GM19467 (cell line): ENCODE measurements around the gene PPFIA4.
"Not testable (repeated sequence)": the region's sequence is repeated elsewhere in the genome, so short reads cannot be mapped to it uniquely, and the experiment has no call there.

Experiments used
- ATAC-seq: cut with Tn5 transposase; IDR thresholded peaks from one replicate; pipeline ENCODE4 v1.9.1; 2021; ENCODE audit warnings: mild to moderate bottlenecking, moderate library complexity; ENCODE audit not compliant: unreplicated experiment

The PPFIA4 gene

GRCh38 chr1:203026031-203026665, at the start of gene PPFIA4:
TSS of gene PPFIA4 (plus strand) at chr1:203026491. CDS start at chr1:203039009, 12,518 bp downstream.
- peak; percentile 68 for ATAC-seq

DNA sequence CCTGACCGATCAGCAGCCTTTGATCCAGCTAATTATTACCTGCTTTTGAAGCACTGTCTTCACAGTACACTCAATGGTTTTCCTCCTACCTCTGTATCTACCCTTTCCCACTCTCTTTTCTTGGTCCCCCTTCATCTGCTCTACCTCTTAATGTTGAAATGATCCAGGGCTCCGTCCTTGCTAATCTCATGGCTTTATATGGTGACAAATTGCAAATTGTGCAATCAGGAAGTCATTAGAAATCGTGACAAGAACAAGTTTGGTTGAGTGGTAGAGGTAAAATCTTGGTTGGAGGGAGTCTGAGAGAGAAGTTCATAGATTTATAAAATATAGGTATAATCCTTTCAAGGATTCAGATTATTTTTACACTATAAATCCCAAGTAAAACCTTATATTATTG, 49.7 kb upstream of the PPFIA4 start:
- ATAC-seq = no peak

DNA sequence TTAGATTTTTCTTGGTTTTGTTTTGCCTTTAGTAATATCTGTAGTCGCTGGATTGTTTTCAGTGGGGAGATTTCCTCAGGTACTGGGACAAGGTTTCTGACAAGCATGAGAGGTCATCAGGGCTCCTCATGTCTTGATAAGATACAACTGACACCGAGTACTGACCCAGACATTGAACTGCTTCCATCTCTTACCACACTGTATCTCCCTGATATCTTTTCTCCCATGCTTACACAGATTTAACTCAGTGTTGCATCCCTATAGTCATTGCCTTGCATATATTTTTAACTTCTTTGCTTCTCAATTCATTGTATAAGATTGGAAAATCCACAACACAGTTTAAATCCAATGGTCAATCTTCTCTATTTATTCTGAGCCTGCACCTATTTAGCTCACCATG, 46.8 kb upstream of the PPFIA4 start:
- ATAC-seq = no peak

DNA sequence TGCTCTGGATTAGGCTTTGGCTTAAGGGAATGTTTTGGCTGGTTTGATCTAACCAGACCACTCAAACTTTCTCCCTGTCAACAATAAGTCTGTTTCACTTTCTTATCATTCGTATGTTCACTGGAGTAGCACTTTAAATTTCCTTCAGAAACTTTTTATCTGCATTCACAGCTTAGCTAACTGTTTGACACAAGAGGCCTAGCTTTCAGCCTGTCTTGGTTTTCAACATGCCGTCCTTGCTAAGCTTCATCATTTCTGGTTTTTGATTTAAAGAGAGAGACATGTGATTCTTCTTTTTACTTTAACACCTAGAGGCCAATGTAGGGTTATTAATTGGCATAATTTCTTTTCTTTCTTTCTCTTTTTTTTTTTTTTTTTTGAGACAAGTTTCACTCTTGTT, 44.4 kb upstream of the PPFIA4 start:
- ATAC-seq = no peak

DNA sequence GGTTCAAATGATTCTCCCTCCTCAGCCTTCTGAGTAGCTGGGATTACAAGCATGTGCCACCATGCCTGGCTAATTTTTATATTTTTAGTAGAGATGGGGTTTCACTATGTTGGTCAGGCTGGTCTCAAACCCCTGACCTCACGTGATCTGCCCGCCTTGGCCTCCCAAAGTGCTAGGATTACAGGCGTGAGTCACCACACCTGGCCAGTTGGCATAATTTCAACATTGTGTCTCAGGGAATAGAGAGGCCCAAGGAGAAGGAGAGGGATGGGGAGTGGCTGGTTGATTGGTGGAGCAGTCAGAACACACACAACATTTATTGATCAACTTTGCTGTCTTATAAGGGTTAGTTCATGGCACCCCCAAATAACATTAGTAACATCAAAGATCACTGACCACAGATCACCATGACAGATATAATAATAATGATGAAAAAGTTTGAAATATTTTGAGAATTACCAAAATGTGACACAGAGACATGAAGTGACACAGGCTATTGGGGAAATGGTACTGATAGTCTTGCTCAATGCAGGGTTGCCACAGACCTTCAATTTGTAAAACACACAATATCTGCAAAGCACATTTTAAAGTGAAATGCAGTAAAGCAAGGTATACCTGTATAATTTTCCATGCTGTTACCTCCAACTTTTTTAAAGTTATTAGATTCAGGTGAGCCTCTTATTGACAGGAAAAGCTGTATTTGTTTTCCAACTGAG, 43.4 kb upstream of the PPFIA4 start:
- no peak for ATAC-seq

DNA sequence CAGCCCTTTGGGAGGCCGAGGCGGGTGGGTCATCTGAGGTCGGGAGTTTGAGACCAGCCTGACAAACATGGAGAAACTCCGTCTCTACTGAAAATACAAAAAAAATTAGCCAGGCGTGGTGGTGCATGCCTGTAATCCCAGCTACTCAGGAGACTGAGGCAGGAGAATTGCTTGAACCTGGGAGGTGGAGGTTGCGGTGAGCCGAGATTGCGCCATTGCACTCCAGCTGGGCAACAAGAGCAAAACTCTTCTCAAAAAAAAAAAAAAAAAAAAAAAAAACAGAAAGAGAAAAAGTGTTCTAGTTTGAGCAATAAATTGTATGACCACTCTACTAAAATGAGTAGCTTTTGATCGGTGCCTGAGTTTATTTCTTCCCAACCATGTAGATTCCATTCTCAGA, 40.2 kb upstream of the PPFIA4 start:
- not testable (repeated sequence) for ATAC-seq

- no peak for ATAC-seq
Measured at GRCh38 chr1:202987255-202987654, 39.0 kb upstream of the PPFIA4 start.

DNA sequence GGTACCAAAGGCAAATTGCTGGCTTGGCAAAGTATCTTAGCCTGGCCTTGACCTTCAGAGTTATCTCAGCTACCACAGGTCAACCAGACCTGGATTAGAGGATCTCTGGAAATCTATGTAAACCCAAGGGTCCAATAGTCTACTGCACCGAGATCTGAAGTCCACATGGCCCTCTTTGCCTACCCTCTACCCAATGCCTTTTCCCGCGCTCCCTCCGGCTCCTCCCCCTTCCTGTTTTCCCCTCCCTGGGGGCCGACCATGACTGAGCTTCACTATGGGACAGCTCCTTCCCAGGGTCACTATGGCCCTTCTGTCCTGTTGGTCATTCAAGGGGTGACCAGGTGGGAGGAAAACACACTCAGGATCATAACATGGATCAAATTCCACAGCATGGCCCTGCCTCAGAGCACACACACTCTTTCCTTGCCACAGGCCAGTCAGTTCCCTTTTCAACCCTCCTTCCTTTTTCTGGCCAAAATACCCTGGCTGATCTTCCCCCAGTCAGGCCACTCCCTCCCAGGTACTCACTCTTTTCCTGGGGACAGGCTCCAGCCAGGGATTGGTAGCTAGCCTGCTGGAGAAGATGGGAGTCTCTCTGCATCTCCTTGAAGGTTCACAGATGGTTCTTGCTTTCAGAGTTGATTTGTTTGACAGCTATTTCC, 38.2 kb upstream of the PPFIA4 start:
- ATAC-seq = no peak

GRCh38 chr1:202989879-202990278, 36.4 kb upstream of the PPFIA4 start:
- ATAC-seq = no peak

GRCh38 chr1:202991112-202991511, 35.2 kb upstream of the PPFIA4 start:
- ATAC-seq = no peak

GRCh38 chr1:202994756-202995155, 31.5 kb upstream of the PPFIA4 start:
- no peak for ATAC-seq

- ATAC-seq = no peak
Measured at GRCh38 chr1:202998836-202999750, 27.2 kb upstream of the PPFIA4 start.

DNA sequence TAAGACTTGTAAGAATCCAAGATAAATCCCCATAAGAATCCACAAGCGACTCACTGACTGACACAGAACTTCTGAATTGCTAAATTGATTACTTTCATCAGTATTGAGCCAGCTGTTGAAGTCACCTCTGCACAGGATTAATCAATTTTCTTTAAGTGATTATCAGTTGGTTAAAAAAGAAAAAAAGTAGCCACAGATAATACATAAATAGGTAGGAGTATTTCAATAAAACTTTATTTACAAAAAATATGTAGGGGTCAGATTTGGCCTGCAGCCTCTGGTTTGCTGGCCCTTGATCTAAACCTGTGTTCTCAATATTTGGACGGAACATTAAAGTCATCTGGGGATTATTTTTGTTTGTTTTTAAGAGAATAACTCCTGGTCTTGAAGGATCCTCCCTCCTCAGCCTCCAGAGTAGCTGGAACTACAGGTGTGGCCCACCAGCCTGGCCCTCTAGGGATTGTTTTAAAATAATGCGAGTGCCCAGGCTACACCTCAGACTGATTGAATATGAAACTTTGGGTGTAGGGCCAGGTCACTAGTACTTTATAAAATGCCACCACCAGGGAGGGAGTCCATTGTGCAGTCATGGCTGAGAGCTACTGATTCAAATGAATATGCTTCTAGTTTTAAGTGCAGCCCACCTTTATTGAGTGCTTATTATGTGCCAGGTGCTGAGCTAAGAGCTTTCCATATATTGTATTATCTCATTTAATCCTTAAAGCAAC, 25.9 kb upstream of the PPFIA4 start:
- no peak for ATAC-seq

- ATAC-seq = no peak
Measured at GRCh38 chr1:203001986-203002385, 24.3 kb upstream of the PPFIA4 start.

- no peak for ATAC-seq
Measured at GRCh38 chr1:203002951-203003350, 23.3 kb upstream of the PPFIA4 start.

GRCh38 chr1:203005395-203006142, 20.7 kb upstream of the PPFIA4 start:
- not testable (repeated sequence) for ATAC-seq

GRCh38 chr1:203006948-203007871, 19.1 kb upstream of the PPFIA4 start, which contains the start of gene TMEM183A:
TSS of gene TMEM183A (plus strand) at chr1:203007374. CDS start at chr1:203007466, 92 bp downstream.
- peak; percentile 90 for ATAC-seq

- no peak for ATAC-seq
Measured at GRCh38 chr1:203009185-203009584, 17.1 kb upstream of the PPFIA4 start.
